GM21737 (cell line): ENCODE data around the gene TTC13.

Source experiments
- ATAC-seq: cut with Tn5 transposase; IDR thresholded peaks from one replicate; pipeline ENCODE4 v1.9.1; 2021; ENCODE audit warnings: mild to moderate bottlenecking, moderate library complexity; ENCODE audit not compliant: unreplicated experiment

The TTC13 gene

GRCh38 chr1:230957580-230957989 is 21.1 kb downstream of the TTC13 start:
- peak; percentile 73 for ATAC-seq

- ATAC-seq = no peak
Observed at GRCh38 chr1:230950404-230950803, 28.3 kb downstream of the TTC13 start.

GRCh38 chr1:230948903-230949302 is 29.8 kb downstream of the TTC13 start:
- ATAC-seq = no peak

GRCh38 chr1:230948301-230948700 is 30.4 kb downstream of the TTC13 start:
- no peak for ATAC-seq

- ATAC-seq = no peak
Observed at GRCh38 chr1:230943048-230943593, 35.5 kb downstream of the TTC13 start.

GRCh38 chr1:230940848-230941247 is 37.8 kb downstream of the TTC13 start:
- ATAC-seq = no peak

GRCh38 chr1:230939806-230940489 is 38.7 kb downstream of the TTC13 start:
- no peak for ATAC-seq

GRCh38 chr1:230938924-230939368 is 39.7 kb downstream of the TTC13 start:
- ATAC-seq = no peak

- no peak for ATAC-seq
Observed at GRCh38 chr1:230937371-230937770, 41.3 kb downstream of the TTC13 start.

- ATAC-seq = no peak
Observed at GRCh38 chr1:230936475-230936874, 42.2 kb downstream of the TTC13 start.

GRCh38 chr1:230935852-230936251 is 42.8 kb downstream of the TTC13 start:
- no peak for ATAC-seq

GRCh38 chr1:230930986-230931385 is 47.7 kb downstream of the TTC13 start:
- ATAC-seq = no peak

GRCh38 chr1:230926182-230926581 is 52.5 kb downstream of the TTC13 start:
- ATAC-seq = no peak

GRCh38 chr1:230925608-230926007 is 53.1 kb downstream of the TTC13 start:
- no peak for ATAC-seq

- no peak for ATAC-seq
Observed at GRCh38 chr1:230923176-230923575, 55.5 kb downstream of the TTC13 start.

GRCh38 chr1:230922620-230923019 is 56.0 kb downstream of the TTC13 start:
- ATAC-seq = no peak

- ATAC-seq = no peak
Observed at GRCh38 chr1:230919207-230919606, 59.5 kb downstream of the TTC13 start.

- ATAC-seq = no peak
Observed at GRCh38 chr1:230917284-230918135, 61.2 kb downstream of the TTC13 start.

GRCh38 chr1:230916587-230917283 is 61.9 kb downstream of the TTC13 start:
- ATAC-seq = no peak

- no peak for ATAC-seq
Observed at GRCh38 chr1:230915078-230915477, 63.6 kb downstream of the TTC13 start.

GRCh38 chr1:230913496-230913895 is 65.2 kb downstream of the TTC13 start:
- no peak for ATAC-seq
